ENCODE results near the gene ST7.
A peak's percentile ranks its signal among the peaks of the same experiment; 100 is the strongest.

ST7 gene

GRCh38 chr7:117134889-117135552 lies 181.7 kb downstream of the ST7 start:
- no peak for DNase-seq

- DNase-seq, result no peak
These were observed 182.2 kb downstream of the ST7 start for GRCh38 chr7:117135553-117135891.

- DNase-seq, result no peak
These were observed 184.6 kb downstream of the ST7 start for GRCh38 chr7:117137868-117138267.

GRCh38 chr7:117138495-117138894 lies 185.2 kb downstream of the ST7 start:
- no peak for DNase-seq

- no peak for DNase-seq
These were observed 185.7 kb downstream of the ST7 start for GRCh38 chr7:117138981-117139380.

GRCh38 chr7:117139397-117139984 lies 186.2 kb downstream of the ST7 start:
- DNase-seq, result no peak

- DNase-seq, result no peak
These were observed 187.6 kb downstream of the ST7 start for GRCh38 chr7:117140921-117141320.

- no peak for DNase-seq
These were observed 189.8 kb downstream of the ST7 start for GRCh38 chr7:117143066-117143465.

GRCh38 chr7:117143580-117143979 lies 190.3 kb downstream of the ST7 start:
- DNase-seq, result no peak

GRCh38 chr7:117145333-117145732 lies 192.0 kb downstream of the ST7 start:
- no peak for DNase-seq

- no peak for DNase-seq
These were observed 192.8 kb downstream of the ST7 start for GRCh38 chr7:117146059-117146458.

- DNase-seq, result no peak
These were observed 193.2 kb downstream of the ST7 start for GRCh38 chr7:117146511-117146910.

- no peak for DNase-seq
These were observed 195.7 kb downstream of the ST7 start for GRCh38 chr7:117148971-117149370.

GRCh38 chr7:117149692-117150091 lies 196.4 kb downstream of the ST7 start:
- DNase-seq, result no peak

- no peak for DNase-seq
These were observed 199.1 kb downstream of the ST7 start for GRCh38 chr7:117152213-117153007.

- no peak for DNase-seq
These were observed 199.8 kb downstream of the ST7 start for GRCh38 chr7:117153016-117153545.

- no peak for DNase-seq
These were observed 201.4 kb downstream of the ST7 start for GRCh38 chr7:117154721-117155120.

- DNase-seq, result no peak
These were observed 202.4 kb downstream of the ST7 start for GRCh38 chr7:117155694-117156093.

GRCh38 chr7:117157241-117158209 lies 204.2 kb downstream of the ST7 start:
- DNase-seq, result peak; percentile 76

- no peak for DNase-seq
These were observed 205.8 kb downstream of the ST7 start for GRCh38 chr7:117158941-117159697.

- no peak for DNase-seq
These were observed 209.8 kb downstream of the ST7 start for GRCh38 chr7:117163101-117163500.

GRCh38 chr7:117164620-117165019 lies 211.3 kb downstream of the ST7 start:
- DNase-seq, result no peak

Data from left hindlimb (tissue), 1 donor.